Neuron (in vitro differentiated cells): Measurements from ENCODE around the gene USP2.

Source experiments
- H2AFZ ChIP-seq: one replicate; pipeline ENCODE4 v1.6.1; 2013; ENCODE audit warnings: low read depth, mild to moderate bottlenecking, inconsistent platforms, low read length, moderate library complexity
- H3K27me3 ChIP-seq: one replicate; pipeline ENCODE4 v1.6.1; 2013; ENCODE audit warnings: low read length; ENCODE audit not compliant: insufficient read depth
- H3K36me3 ChIP-seq: one replicate; pipeline ENCODE4 v1.6.1; 2013; ENCODE audit warnings: low read length; ENCODE audit not compliant: insufficient read depth
- H3K4me1 ChIP-seq: one replicate; pipeline ENCODE4 v1.6.1; 2013; ENCODE audit warnings: low read length; ENCODE audit not compliant: insufficient read depth
- H3K4me3 ChIP-seq: 2 replicates; pipeline ENCODE4 v1.5.1; 2013; ENCODE audit warnings: mild to moderate bottlenecking, low read length, moderate library complexity
- H3K9me3 ChIP-seq: one replicate; pipeline ENCODE4 v1.6.1; 2013; ENCODE audit warnings: low read length

The USP2 gene

GRCh38 chr11:119346605-119347004, 34.9 kb downstream of the USP2 start, which contains the start of gene MFRP:
Gene MFRP, minus strand, starts transcription at chr11:119346705. Its CDS starts 192 bp downstream, at chr11:119346513.
- Histone ChIP-seq H3K4me1 (no peaks in the 10 kb centered on the region), H3K27me3 (peaks cover 27% of the 10 kb centered on the region), H3K9me3 (no peaks in the 10 kb centered on the region), H2AFZ (no peak within 1 kb of the TSS), H3K4me3 (no peak within 1 kb of the TSS), H3K36me3 (no peaks in the 10 kb centered on the region)

- no peak overlapping the region for H3K4me3 ChIP-seq
- no peaks in the 10 kb centered on the region for H3K36me3 ChIP-seq
- no peaks in the 10 kb centered on the region for H3K9me3 ChIP-seq
- H3K27me3 ChIP-seq: peaks cover 36% of the 10 kb centered on the region
- peaks cover 9% of the 10 kb centered on the region for H3K4me1 ChIP-seq
- no peak overlapping the region for H2AFZ ChIP-seq
These were observed 35.8 kb downstream of the USP2 start for GRCh38 chr11:119345685-119346084.

- Histone ChIP-seq H3K9me3 (no peaks in the 10 kb centered on the region), H2AFZ (no peak overlapping the region), H3K4me1 (peaks cover 12% of the 10 kb centered on the region), H3K4me3 (no peak overlapping the region), H3K36me3 (no peaks in the 10 kb centered on the region), H3K27me3 (peaks cover 41% of the 10 kb centered on the region)
These were observed 37.0 kb downstream of the USP2 start for GRCh38 chr11:119344291-119345010.

- Histone ChIP-seq H3K27me3 (peaks cover 41% of the 10 kb centered on the region), H3K4me3 (no peak overlapping the region), H2AFZ (no peak overlapping the region), H3K9me3 (no peaks in the 10 kb centered on the region), H3K36me3 (no peaks in the 10 kb centered on the region), H3K4me1 (peaks cover 12% of the 10 kb centered on the region)
These were observed 37.8 kb downstream of the USP2 start for GRCh38 chr11:119343726-119344125.

GRCh38 chr11:119342362-119343130, 38.9 kb downstream of the USP2 start:
- H3K4me3 ChIP-seq: no peak overlapping the region
- peaks cover 41% of the 10 kb centered on the region for H3K27me3 ChIP-seq
- H3K4me1 ChIP-seq: peaks cover 19% of the 10 kb centered on the region
- no peaks in the 10 kb centered on the region for H3K9me3 ChIP-seq
- no peak overlapping the region for H2AFZ ChIP-seq
- no peaks in the 10 kb centered on the region for H3K36me3 ChIP-seq

- Histone ChIP-seq H3K36me3 (peaks cover 2% of the 10 kb centered on the region), H3K27me3 (peaks cover 41% of the 10 kb centered on the region), H2AFZ (no peak overlapping the region), H3K4me3 (no peak overlapping the region), H3K4me1 (peaks cover 24% of the 10 kb centered on the region), H3K9me3 (no peaks in the 10 kb centered on the region)
These were observed 39.5 kb downstream of the USP2 start for GRCh38 chr11:119342023-119342300.

- Histone ChIP-seq H3K4me1 (peaks cover 28% of the 10 kb centered on the region), H3K27me3 (peaks cover 41% of the 10 kb centered on the region), H3K9me3 (no peaks in the 10 kb centered on the region), H2AFZ (no peak overlapping the region), H3K36me3 (peaks cover 4% of the 10 kb centered on the region), H3K4me3 (no peak overlapping the region)
These were observed 40.1 kb downstream of the USP2 start for GRCh38 chr11:119341222-119342022.

GRCh38 chr11:119340335-119341221, 40.9 kb downstream of the USP2 start, which contains the start of gene C1QTNF5:
Gene C1QTNF5, minus strand, starts transcription at chr11:119340883. Its CDS starts 486 bp downstream, at chr11:119340397.
- H3K27me3 ChIP-seq: peaks cover 39% of the 10 kb centered on the region
- H3K4me1 ChIP-seq: peaks cover 35% of the 10 kb centered on the region
- H3K36me3 ChIP-seq: peaks cover 8% of the 10 kb centered on the region
- peak within 1 kb of the TSS; percentile 34 for H3K4me3 ChIP-seq
- no peaks in the 10 kb centered on the region for H3K9me3 ChIP-seq
- peak within 1 kb of the TSS; percentile 50 for H2AFZ ChIP-seq

- H2AFZ ChIP-seq: peak overlapping the region; percentile 50
- no peaks in the 10 kb centered on the region for H3K9me3 ChIP-seq
- peaks cover 36% of the 10 kb centered on the region for H3K27me3 ChIP-seq
- H3K4me3 ChIP-seq: peak overlapping the region; percentile 34
- H3K4me1 ChIP-seq: peaks cover 43% of the 10 kb centered on the region
- H3K36me3 ChIP-seq: peaks cover 8% of the 10 kb centered on the region
These were observed 41.7 kb downstream of the USP2 start for GRCh38 chr11:119339589-119340334.

GRCh38 chr11:119338965-119339588, 42.4 kb downstream of the USP2 start:
- H3K27me3 ChIP-seq: peaks cover 32% of the 10 kb centered on the region
- H3K4me3 ChIP-seq: no peak overlapping the region
- no peaks in the 10 kb centered on the region for H3K9me3 ChIP-seq
- peaks cover 44% of the 10 kb centered on the region for H3K4me1 ChIP-seq
- peaks cover 8% of the 10 kb centered on the region for H3K36me3 ChIP-seq
- no peak overlapping the region for H2AFZ ChIP-seq

GRCh38 chr11:119338318-119338890, 43.1 kb downstream of the USP2 start:
- no peaks in the 10 kb centered on the region for H3K9me3 ChIP-seq
- H2AFZ ChIP-seq: no peak overlapping the region
- peaks cover 8% of the 10 kb centered on the region for H3K36me3 ChIP-seq
- peaks cover 27% of the 10 kb centered on the region for H3K27me3 ChIP-seq
- H3K4me3 ChIP-seq: no peak overlapping the region
- peaks cover 44% of the 10 kb centered on the region for H3K4me1 ChIP-seq
